HL-60/S4 treated with retinoic acid at 250 ng/mL for 4 days and 3 days (cell line): ENCODE data around the gene STIM2.

Source experiments
- in situ Hi-C: fragments of 300-500 bp; cut with MboI; formaldehyde crosslinking; loops from 2 replicates; pipeline ENCODE4 v1.7.0; 2022; ENCODE audit warnings: low sequenced_read_pairs

STIM2 gene

GRCh38 chr4:26896636-26897035 is 36.0 kb downstream of the STIM2 start:
- in situ Hi-C loops, result no loop called here

GRCh38 chr4:26899991-26900390 is 39.4 kb downstream of the STIM2 start:
- in situ Hi-C loops, result no loop called here

- in situ Hi-C loops, result no loop called here
Observed at GRCh38 chr4:26900765-26901164, 40.1 kb downstream of the STIM2 start.

- in situ Hi-C loops, result no loop called here
Observed at GRCh38 chr4:26905172-26905571, 44.5 kb downstream of the STIM2 start.

- in situ Hi-C loops, result no loop called here
Observed at GRCh38 chr4:26907731-26908599, 47.3 kb downstream of the STIM2 start.

- in situ Hi-C loops, result no loop called here
Observed at GRCh38 chr4:26909369-26909768, 48.7 kb downstream of the STIM2 start.

- in situ Hi-C loops, result no loop called here
Observed at GRCh38 chr4:26911254-26911653, 50.6 kb downstream of the STIM2 start.

GRCh38 chr4:26912069-26912468 is 51.4 kb downstream of the STIM2 start:
- in situ Hi-C loops, result no loop called here

- in situ Hi-C loops, result no loop called here
Observed at GRCh38 chr4:26912810-26913209, 52.2 kb downstream of the STIM2 start.

GRCh38 chr4:26916195-26916594 is 55.6 kb downstream of the STIM2 start:
- in situ Hi-C loops, result no loop called here

GRCh38 chr4:26930964-26931363 is 70.3 kb downstream of the STIM2 start:
- in situ Hi-C loops, result no loop called here

- in situ Hi-C loops, result no loop called here
Observed at GRCh38 chr4:26931451-26931850, 70.8 kb downstream of the STIM2 start.

GRCh38 chr4:26931966-26932365 is 71.3 kb downstream of the STIM2 start:
- in situ Hi-C loops, result no loop called here

GRCh38 chr4:26935397-26935796 is 74.8 kb downstream of the STIM2 start:
- in situ Hi-C loops, result no loop called here

- in situ Hi-C loops, result no loop called here
Observed at GRCh38 chr4:26936284-26937065, 75.8 kb downstream of the STIM2 start.

GRCh38 chr4:26937139-26937538 is 76.5 kb downstream of the STIM2 start:
- in situ Hi-C loops, result no loop called here

- in situ Hi-C loops, result no loop called here
Observed at GRCh38 chr4:26937567-26937966, 76.9 kb downstream of the STIM2 start.

GRCh38 chr4:26938516-26938915 is 77.9 kb downstream of the STIM2 start:
- in situ Hi-C loops, result no loop called here

GRCh38 chr4:26941951-26942350 is 81.3 kb downstream of the STIM2 start:
- in situ Hi-C loops, result no loop called here

- in situ Hi-C loops, result no loop called here
Observed at GRCh38 chr4:26942871-26943270, 82.2 kb downstream of the STIM2 start.

GRCh38 chr4:26943391-26943790 is 82.8 kb downstream of the STIM2 start:
- in situ Hi-C loops, result no loop called here

- in situ Hi-C loops, result no loop called here
Observed at GRCh38 chr4:26945794-26946193, 85.2 kb downstream of the STIM2 start.
